Measurements from ENCODE around the gene PPY.
"Not testable (repeated sequence)": the region's sequence is repeated elsewhere in the genome, so short reads cannot be mapped to it uniquely, and the experiment has no call there.

The PPY gene

GRCh38 chr17:43962479-43962878 lies 20.2 kb upstream of the PPY start:
- DNase-seq (ENCODE audit: low spot score), result no peak

- no peak for DNase-seq (ENCODE audit: low spot score)
These were observed 19.7 kb upstream of the PPY start for GRCh38 chr17:43961954-43962353.

- DNase-seq (ENCODE audit: low spot score), result not testable (repeated sequence)
These were observed 19.0 kb upstream of the PPY start for GRCh38 chr17:43961292-43961691.

GRCh38 chr17:43958748-43959352 lies 16.6 kb upstream of the PPY start:
- peak; percentile 53 for DNase-seq (ENCODE audit: low spot score)

GRCh38 chr17:43956222-43956621 lies 13.9 kb upstream of the PPY start:
- DNase-seq (ENCODE audit: low spot score), result no peak

GRCh38 chr17:43953746-43954145 lies 11.5 kb upstream of the PPY start, which contains the start of gene PYY:
PYY (minus strand) TSS chr17:43953940; CDS start chr17:43953483, 457 bp downstream.
- DNase-seq (ENCODE audit: low spot score), result no peak

GRCh38 chr17:43952724-43953666 lies 10.7 kb upstream of the PPY start:
- DNase-seq (ENCODE audit: low spot score), result no peak

GRCh38 chr17:43952351-43952723 lies 10.1 kb upstream of the PPY start:
- DNase-seq (ENCODE audit: low spot score), result peak; percentile 49

- DNase-seq (ENCODE audit: low spot score), result no peak
These were observed 9.5 kb upstream of the PPY start for GRCh38 chr17:43951750-43952149.

GRCh38 chr17:43950554-43950953 lies 8.3 kb upstream of the PPY start:
- no peak for DNase-seq (ENCODE audit: low spot score)

- no peak for DNase-seq (ENCODE audit: low spot score)
These were observed 7.5 kb upstream of the PPY start for GRCh38 chr17:43949781-43950180.

- DNase-seq (ENCODE audit: low spot score), result no peak
These were observed 4.5 kb upstream of the PPY start for GRCh38 chr17:43946781-43947180.

- DNase-seq (ENCODE audit: low spot score), result no peak
These were observed 3.0 kb upstream of the PPY start for GRCh38 chr17:43945074-43945829.

GRCh38 chr17:43940630-43941029 lies 1.6 kb downstream of the PPY start:
- peak; percentile 42 for DNase-seq (ENCODE audit: low spot score)

GRCh38 chr17:43939886-43940285 lies 2.4 kb downstream of the PPY start:
- no peak for DNase-seq (ENCODE audit: low spot score)

GRCh38 chr17:43939452-43939851 lies 2.8 kb downstream of the PPY start:
- not testable (repeated sequence) for DNase-seq (ENCODE audit: low spot score)

GRCh38 chr17:43938838-43939182 lies 3.5 kb downstream of the PPY start:
- DNase-seq (ENCODE audit: low spot score), result no peak

- no peak for DNase-seq (ENCODE audit: low spot score)
These were observed 5.8 kb downstream of the PPY start for GRCh38 chr17:43936434-43936833.

GRCh38 chr17:43935926-43936261 lies 6.4 kb downstream of the PPY start:
- no peak for DNase-seq (ENCODE audit: low spot score)

GRCh38 chr17:43935204-43935925 lies 6.9 kb downstream of the PPY start:
- DNase-seq (ENCODE audit: low spot score), result no peak

GRCh38 chr17:43932923-43933322 lies 9.4 kb downstream of the PPY start:
- no peak for DNase-seq (ENCODE audit: low spot score)

- no peak for DNase-seq (ENCODE audit: low spot score)
These were observed 9.9 kb downstream of the PPY start for GRCh38 chr17:43932357-43932756.
